Hematopoietic multipotent progenitor cell treated with erythropoietin and hydrocortisone succinate and interleukin-3 and kit ligand, for 8 days (in vitro differentiated cells): ENCODE measurements around the gene AZI2.

Source experiments
- DNase-seq: peaks from one replicate; pipeline ENCODE4 v3.0.0-alpha.2; 2015

Gene AZI2, protein sequence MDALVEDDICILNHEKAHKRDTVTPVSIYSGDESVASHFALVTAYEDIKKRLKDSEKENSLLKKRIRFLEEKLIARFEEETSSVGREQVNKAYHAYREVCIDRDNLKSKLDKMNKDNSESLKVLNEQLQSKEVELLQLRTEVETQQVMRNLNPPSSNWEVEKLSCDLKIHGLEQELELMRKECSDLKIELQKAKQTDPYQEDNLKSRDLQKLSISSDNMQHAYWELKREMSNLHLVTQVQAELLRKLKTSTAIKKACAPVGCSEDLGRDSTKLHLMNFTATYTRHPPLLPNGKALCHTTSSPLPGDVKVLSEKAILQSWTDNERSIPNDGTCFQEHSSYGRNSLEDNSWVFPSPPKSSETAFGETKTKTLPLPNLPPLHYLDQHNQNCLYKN

DNA sequence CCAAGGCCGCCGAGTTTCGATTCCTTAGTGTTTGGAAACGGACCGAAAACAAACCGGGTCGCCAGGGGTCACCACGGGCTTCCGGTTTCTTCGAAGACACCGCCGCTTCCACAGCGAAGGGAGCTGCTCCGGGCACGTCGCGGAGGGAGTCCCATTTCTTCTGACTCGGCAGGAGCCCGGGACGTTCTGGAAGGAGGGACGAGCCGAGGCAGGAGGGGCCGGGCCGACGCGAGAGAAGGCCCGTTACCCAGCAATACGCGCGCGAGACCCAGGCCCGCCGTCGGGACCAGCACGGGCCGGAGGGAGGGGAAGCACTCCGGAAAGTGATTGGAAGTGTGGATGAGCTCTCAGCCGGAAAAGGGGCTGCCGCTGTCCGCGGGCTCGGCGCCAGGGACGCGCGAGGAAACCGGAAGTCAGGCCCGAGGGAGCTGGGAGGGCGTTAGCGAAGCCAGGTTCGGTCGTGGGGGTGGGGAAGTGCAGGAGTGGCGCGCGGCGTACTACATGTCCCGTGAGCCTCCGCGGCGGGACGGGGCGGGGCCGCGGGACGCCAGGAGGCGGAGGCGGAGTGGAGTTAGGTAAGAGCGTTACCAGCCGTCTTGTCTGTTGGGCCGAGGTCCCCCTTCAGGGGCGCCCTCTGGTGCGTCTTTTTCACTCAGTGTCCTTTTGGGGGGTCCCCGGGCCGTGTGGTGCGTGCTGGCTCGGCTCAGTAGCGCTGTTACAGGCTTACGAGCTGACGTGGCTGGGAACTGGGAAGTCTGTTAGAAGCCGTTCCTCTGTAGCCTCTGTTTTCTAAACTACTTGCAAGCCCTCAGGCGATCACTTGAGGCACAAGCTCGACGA, at the start of gene AZI2, which contains the start of gene ZCWPW2:
Gene AZI2, minus strand, starts transcription at position 196 of the 840 bp plus-strand sequence. CDS start 8,207 bp downstream, outside the sequence.
Gene ZCWPW2, plus strand, starts transcription at position 93 of the 840 bp plus-strand sequence. CDS start 64,348 bp downstream, outside the sequence.
- DNase-seq, result peak; percentile 93

DNA sequence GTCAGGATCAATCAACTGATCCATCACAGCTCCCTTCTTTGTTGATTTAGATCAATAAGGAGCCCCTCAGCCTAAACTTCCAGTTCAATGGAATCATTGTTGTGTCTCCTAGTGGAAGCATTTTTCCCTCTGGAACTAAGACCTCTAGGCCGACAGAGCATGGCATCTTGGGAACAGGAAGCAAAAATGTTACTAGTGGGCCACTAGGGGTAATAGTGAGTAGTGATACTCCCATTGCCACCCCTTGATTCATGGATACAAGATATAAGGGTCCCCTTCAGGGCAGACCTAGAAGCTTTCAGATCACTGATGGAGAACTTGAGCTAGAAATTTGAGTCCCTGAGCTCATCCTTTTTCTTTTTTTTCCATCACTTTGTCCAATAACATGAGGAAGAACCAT, 40.4 kb upstream of the AZI2 start:
- no peak for DNase-seq

DNA sequence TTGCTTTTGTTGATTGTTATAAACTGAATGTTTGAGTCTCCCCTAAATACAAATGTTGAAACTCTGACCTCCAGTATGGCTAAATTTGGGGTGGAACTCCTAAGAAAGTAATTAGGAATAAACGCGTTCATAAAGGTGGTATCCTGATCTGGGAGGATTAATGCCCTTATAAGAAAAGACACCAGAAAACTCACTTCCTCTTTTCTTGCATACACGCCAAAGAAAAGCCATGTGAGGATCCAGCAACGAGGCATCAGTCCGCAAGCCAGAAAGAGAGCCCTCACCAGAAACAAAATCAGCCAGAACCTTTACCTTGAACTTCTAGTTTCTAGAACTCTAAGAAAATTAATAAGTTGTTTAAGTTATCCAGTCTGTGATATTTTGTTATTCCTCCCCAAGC, 37.4 kb upstream of the AZI2 start:
- no peak for DNase-seq

DNA sequence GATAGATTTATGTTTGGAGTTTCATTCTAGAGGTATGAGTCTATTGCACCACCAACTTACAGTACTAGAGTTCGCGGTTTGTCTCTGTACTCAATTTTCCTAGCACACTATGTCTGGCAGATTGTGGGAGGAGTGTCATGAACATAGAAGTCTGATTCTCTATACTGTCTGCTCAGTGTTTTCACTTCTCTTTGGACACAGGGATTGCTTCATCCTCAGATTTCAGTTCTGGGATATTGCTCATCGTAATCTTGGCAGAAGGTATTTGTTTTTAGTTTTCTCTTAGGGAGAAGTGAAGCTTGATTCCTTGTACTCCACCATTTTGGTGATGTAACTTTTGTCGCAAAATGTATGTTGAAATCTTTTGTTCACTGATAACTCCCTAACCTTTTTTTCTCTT, 27.8 kb upstream of the AZI2 start:
- DNase-seq, result no peak

DNA sequence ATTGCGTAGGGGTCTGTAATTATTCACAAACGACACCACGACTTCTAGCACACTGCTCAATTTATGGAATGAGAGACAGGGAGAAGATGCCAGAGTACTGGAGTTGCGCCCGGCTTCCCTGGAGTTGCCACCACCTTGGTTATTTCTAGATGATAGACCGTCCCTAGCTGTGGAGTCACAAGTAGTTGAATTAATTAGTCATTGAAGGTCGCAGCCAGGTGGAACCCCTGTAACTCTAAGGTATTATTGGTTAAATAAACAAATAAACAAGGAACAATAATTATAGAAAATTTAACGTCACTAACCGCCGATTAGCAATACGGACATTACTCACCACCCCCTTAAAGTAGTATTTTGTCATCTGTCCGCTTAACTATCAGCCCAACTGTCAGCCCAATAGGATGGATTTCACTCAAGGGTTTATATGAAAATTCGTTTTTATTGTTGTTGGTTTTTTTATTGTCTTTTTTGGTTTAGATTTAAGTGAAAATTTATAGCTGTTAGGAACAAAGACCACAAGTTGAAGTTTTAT, 911 bp upstream of the AZI2 start:
- DNase-seq, result no peak

DNA sequence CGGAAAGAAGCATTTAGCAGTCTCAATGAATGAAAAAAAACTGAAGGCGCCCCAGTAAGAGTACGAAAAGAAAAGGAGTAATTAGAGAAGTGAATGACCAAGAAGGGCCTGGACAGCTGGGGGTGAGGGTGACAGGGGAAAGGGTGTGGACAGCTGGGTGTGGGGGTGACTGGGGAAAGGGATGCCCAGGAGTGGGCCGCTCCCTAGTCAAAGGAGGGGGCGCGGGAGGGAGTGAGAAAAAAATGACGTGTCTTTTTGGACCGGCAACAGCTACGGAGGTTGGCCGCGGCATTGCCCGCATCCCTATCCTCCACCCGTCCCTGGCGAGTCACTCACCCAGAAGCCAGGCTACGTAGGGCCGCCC, 377 bp downstream of the AZI2 start:
- DNase-seq, result no peak

DNA sequence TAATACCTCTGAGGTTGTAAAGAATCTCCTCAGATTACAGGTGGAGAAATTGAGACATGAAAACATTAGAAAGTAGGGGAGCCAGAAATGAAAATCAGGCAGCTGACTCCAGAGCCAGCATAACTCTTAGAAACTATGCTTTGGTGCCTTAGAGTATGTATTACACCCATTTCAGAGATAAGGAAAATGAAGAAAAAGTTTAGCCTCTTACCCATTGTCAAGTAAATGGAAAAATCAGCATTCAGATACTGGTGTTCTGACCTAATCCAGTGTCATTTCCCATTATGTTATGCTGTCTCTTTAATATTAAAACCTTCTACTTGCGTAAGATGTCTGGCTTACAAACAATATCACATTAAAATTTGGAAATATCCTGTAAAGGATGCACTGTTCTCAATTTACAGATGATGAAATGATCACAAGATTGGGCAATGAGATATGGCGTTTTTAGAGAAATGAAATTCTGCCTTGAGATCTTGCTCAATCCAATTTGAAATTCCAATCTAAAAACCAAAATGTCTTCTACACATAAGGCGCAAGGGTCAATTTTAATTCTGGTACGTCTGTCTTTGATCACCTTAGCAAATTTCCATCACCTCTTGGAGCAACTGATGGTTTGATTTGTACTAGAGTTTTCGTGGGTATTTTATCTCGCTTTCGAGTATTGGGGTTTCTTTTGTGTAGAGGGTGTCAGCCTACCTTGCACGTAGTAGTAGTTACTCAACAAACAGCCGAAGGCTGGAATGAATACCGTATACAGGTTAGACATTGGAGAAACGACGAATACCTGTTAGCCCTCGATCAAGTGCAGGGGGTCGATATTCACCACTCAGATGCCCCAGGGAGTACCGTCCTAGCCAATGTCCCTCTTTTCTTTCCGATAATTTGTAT, 1.0 kb downstream of the AZI2 start:
- DNase-seq, result peak; percentile 22

DNA sequence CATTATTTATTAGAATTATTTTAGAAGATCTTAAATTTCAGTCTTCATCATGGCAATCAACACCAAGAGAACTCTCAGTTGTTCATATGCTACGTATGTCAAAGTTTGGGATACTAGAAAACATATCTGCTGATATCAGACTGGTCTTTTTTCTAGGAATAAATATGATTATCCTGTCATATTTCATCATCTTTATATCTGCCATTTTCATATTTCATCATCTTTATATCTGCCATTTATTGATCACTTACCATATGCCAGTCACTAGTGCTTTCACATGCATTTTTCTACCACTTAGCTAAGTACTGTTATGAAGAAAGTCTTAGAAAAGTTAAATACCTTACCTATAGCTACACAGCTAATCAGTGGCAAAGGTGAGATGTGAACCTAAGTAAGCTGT, 2.9 kb downstream of the AZI2 start:
- DNase-seq, result no peak

DNA sequence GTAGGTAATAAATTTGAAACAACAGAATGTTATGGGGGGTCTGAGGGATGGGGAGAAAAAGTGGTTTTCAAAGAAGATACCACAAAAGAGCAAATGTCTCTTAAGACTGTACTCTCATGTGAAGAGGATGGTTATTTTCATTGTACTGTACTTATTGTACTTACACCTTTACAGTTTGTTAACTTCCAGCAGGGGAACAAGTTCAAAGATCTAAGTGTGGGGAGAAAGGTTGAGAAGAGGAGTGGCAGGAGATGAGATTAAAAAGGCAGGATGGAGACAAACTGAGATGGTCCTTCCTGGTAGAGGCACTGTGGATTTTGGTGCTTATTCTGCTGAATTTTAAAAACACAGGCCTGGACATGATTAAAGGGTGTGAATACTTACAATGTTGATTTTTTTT, 5.5 kb downstream of the AZI2 start:
- DNase-seq, result no peak

DNA sequence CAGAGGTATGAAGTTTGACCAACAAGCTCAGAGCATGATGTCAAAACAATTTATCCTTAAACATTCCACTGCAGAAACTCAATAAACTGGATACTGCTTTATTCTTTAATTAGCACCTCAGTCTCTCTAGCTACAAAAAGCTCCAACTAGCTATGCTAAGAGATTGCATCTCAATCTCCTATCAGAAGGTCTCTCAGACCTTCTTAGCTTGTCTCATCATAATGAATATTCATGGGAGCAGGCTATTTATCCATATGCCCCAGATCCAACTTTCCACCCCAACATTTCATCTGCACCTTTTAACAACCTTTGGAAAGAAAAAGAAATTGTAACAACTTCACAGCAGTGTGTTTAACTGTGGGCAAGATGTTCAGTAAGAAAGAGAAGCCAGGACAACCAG, 11.4 kb downstream of the AZI2 start:
- no peak for DNase-seq

DNA sequence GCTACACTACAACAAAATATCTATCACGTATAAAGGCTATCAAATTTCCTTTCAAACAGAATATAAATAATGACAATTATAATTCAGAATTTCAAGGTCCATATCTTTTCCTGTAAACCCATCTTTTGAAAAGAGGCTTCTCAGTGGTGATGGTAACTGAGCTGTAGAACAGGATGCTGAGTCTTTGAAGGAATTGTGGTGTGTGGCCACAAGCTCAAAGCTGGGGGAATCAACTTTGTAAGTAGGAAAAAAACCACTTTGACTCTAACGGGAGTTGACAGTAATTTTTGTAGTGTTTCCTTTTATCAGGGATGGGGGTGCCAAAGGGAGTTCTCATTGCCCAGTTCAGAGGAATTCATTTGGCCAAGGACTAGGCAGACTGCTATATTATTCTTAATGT, 13.4 kb downstream of the AZI2 start:
- no peak for DNase-seq

DNA sequence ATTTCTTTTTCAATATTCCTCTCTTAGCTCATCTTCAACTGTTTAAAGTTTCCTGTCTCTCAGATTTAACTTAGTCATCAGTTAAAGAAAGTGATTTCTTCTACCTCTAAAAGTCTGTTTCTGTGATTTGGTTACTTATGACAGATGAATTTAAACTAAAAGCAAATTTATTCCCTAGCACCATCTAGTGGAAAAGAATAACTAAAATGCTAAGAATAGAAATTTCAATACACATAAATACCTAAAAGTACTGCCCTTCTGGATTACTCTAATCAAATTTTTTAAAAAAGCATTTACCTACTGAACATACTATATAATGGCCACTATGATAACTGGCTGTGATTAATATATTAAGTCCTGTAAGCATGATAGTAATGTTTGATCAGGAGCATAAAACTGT, 14.1 kb downstream of the AZI2 start:
- DNase-seq, result no peak

DNA sequence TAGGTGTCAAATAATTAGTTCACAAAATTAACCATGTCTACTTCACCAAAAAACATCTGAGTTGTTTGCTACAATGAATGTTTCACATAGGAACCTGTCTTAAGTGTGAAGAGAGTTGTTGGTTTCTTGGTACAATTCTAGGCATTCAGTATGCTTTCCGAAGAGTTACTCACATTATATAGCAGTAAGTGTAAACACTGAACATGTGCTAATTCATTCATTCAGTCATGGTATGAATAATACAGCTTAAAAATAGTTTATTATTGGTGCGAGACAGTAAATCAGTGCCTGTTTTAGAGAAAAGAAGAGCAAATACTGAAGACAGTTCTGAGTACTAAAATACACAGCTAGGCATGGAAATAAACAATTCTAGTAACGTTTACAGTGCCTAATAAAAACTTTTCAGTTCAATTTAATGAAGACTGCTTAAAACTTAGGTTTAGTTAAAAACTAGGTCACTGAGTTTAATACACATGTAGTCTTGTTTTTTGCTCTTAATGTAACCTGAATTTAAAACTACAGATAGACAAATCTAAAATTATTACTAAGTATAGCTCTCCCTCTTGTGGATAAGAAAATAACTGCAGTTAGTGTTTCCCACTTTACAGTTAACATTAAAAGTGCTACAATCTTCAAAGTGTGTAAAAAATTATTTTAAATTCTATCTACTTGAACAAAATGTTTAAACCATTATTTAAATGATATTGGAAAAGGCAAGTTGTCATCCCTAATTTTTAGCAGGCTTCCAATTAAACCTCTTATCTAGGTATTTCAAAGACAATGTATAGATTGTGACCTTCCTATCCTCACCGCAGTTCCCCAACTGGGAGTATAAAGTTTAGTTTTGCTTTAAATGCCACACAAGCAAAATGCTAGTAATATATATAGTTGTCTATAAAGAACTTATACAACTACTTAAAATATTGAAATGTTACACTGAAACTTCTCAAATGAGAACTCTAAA, 20.2 kb downstream of the AZI2 start:
- DNase-seq, result peak; percentile 42

DNA sequence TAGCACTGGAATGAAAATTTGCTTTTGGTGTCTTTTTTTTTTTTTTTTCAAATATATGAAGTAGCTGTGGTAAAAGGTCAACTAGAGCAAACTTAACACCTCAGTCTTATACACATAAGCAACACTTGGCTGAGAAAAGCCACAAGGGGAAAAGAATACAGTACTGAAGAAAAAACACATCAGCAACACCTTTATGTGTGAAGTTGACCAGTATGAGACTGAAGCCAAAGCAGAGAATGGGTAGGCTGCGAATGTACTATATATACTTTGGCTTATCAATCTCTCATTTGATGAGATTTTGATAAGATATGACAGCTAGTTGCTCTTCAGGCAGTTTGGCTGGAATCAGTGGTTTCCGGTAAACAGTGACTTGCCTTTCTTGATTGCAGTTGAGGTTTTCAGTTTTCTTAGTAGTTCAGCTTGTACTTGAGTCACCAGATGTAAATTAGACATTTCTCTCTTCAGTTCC, 22.1 kb downstream of the AZI2 start:
- peak; percentile 23 for DNase-seq

DNA sequence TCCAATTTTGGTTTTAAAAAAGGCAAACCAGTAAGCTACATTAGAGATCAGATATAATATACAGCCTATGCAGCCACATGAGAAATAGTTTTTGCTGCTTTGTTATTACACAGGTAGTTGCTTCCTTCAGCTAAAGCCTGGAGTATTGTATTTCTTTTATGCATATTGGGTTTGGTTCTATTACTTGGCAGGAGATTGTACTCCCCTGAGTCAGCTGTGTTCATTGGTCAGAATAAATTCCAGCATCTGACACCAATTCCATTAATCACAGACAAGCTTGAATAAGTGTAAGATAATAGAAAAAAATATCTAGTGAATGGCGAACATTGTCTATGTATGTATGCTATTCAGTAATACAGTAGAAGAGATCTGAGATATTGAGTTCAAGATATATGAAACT, 26.2 kb downstream of the AZI2 start:
- no peak for DNase-seq

DNA sequence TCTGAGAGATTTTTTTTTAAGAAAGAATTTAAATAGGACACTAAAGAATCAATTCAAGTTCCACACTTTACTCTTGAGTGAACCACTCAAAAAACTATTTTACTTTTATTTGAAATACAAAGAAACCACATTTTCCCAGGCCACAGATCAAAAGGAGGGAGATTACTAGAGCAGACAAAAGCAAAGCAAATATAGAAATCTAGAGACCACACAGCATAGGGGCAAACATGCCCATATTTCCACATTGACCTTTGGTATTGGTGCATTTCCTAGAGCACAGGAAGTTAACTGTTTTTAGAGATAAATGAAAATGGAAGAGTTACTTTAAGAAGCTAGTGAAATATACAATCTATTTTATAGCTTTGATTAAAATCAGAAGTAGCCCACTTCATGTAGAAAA, 27.6 kb downstream of the AZI2 start:
- no peak for DNase-seq

DNA sequence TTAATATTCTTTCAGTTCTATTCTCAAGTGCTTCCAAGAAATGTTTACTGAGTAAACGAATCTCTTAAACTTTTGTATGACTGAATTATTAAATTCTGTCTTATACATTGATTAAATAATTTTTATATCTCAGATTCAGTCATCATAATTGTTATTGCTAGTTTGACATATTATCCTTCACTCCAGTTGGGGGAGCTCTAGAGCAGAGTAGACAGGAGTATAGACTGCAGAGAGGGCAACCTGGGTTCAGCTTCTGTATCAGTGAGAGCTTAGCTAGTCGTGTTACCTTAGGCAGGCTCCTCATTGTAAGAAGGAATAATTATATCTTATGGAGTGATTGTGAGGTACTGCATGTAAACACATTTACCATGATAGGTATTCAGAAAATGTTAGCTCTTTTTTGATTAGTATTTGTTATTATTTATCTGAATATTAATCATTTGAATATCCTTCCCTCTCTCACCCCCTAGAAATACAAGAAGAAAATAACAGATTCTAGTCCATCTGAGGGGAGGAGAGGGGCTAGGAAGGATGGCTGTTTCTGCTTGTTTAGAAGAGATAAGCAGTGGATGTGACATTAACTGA, 31.1 kb downstream of the AZI2 start:
- DNase-seq, result peak; percentile 75

DNA sequence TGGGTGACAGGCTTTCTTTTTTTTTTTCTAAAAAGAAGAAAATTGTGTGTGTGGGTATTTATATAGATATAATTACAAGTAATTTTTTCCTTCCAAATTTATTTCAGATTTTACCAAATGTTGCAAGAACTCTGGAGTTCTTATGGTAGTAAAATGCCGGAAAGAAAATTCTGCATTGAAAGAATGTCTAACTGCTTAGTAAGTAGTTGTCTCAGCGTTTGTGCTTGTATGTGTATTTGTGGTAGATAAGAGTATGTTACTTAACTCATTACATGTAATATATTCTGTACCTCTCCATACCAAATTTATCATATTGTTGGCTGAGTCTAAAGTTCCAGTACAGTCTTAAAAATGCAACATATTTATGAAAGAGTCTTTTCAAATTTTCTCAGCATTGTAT, 32.4 kb downstream of the AZI2 start:
- no peak for DNase-seq

DNA sequence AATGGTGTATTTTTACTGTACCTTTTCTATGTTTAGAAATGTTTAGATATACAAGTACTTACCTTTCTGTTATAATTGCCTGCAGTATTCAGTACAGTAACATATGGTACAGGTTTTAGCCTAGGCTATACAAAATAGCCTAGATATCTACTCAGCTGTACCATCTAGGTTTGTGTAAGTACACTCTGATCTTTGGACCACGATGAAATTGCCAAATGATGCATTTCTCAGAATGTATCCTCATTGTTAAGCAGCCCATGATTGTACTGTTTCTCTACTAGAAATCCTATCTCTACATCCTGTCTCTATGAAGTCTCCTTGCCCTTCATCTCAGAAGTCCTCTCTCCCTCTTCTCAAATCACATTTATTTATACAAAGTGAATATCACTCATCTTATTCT, 32.9 kb downstream of the AZI2 start:
- DNase-seq, result no peak

DNA sequence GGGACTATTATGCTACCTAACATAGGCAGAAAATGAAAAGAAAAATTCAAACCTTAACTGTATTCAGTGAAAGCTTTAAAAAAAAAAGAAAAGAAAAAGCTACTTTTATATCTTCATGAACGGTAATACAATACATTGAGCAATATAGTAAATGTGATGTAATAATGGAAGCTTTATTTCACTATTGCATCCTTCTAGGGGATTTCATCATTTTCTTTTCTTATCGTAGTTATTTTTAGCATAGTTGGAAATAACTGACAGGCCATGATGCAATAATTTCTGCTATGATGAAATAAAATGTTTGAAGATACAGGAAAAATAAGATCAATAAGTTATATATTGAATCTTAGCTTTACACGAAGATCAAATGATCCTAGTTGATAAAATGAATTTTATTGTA, 40.4 kb downstream of the AZI2 start:
- DNase-seq, result no peak

DNA sequence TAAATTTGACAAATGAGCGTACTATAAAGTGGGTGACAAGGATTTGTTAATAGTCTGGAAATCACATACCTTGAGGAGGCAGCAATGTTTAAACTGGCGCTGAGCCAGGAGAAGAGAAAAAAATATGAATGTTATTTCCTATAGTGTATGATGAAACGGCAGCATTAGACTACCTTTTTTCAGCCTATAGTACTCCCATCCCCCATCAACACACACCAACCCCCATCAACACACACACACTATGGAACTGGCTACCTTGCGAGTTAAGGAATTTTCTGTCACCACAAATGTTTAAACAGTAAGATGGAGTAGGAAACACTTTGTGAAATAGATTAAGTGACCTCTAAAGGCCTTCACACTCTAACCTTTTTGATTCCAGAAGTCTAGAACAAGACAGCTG, 46.9 kb downstream of the AZI2 start:
- no peak for DNase-seq
